PC-3 (cell line): ENCODE measurements around the gene TRPM2.

Source experiments
- EZH2 ChIP-seq: fragments of 300-600 bp; sonication (generic); IDR thresholded peaks from one replicate; pipeline ENCODE4 v1.6.1; 2017; ENCODE audit warnings: antibody characterized with exemption, mild to moderate bottlenecking, low read length; ENCODE audit not compliant: unreplicated experiment
- EZH2phosphoT487 ChIP-seq: fragments of 300-600 bp; sonication (generic); IDR thresholded peaks from 2 replicates; pipeline ENCODE4 v1.6.1; 2018; ENCODE audit warnings: mild to moderate bottlenecking, antibody characterized with exemption, low read length, borderline replicate concordance
- TF ChIP-seq, protein P1 (sequence below): fragments of 300-600 bp; sonication (generic); conservative IDR thresholded peaks from 2 replicates; pipeline ENCODE4 v1.5.1; 2017; ENCODE audit warnings: antibody characterized with exemption, low read depth, mild to moderate bottlenecking, low read length

DNA sequence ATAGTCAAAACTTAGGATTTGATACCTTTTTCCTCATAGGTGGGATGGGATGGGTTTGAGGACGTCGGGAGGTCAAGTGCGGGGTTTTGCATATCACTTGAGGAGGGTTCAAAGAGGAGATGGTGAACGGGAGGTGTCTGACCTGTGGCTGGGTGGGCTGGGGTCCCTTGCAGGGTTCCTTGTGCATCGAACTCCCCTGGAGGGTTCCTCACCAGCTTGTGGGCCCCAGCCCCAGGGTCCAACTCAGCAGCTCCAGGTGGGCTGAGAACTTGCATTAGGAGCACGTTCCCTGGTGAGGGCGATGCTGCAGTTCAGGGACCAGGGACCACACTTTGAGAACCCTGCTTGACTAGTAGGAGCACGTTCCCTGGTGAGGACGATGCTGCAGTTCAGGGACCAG lies 23.2 kb downstream of the TRPM2 start:
- TF ChIP-seq, protein P1, sequence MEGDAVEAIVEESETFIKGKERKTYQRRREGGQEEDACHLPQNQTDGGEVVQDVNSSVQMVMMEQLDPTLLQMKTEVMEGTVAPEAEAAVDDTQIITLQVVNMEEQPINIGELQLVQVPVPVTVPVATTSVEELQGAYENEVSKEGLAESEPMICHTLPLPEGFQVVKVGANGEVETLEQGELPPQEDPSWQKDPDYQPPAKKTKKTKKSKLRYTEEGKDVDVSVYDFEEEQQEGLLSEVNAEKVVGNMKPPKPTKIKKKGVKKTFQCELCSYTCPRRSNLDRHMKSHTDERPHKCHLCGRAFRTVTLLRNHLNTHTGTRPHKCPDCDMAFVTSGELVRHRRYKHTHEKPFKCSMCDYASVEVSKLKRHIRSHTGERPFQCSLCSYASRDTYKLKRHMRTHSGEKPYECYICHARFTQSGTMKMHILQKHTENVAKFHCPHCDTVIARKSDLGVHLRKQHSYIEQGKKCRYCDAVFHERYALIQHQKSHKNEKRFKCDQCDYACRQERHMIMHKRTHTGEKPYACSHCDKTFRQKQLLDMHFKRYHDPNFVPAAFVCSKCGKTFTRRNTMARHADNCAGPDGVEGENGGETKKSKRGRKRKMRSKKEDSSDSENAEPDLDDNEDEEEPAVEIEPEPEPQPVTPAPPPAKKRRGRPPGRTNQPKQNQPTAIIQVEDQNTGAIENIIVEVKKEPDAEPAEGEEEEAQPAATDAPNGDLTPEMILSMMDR, result no peak
- TF ChIP-seq EZH2phosphoT487, result no peak
- TF ChIP-seq EZH2, result no peak
